ENCODE measurements around the gene FRAS1. TPM values are rescaled to one million over a fixed set of nuclear protein-coding genes. Genes with fewer than 3 reads are reported as not detected.
"Not testable (repeated sequence)": the region's sequence is repeated elsewhere in the genome, so short reads cannot be mapped to it uniquely, and the experiment has no call there.

Gene FRAS1
- total RNA-seq, 1 experiment from 2014 or later: 13.1 TPM

- Histone ChIP-seq H3K4me3 (no peak overlapping the region), H3K27ac (no peak overlapping the region), H3K4me1 (replicated peaks; ENCODE audit: insufficient read depth) (no peaks in the 10 kb centered on the region), H3F3A (ENCODE audit: insufficient read depth, low read depth) (no peaks in the 10 kb centered on the region), H3K9me2 (ENCODE audit: insufficient read depth) (no peaks in the 10 kb centered on the region), H3K9me3 (ENCODE audit: insufficient read depth, low read depth) (no peaks in the 10 kb centered on the region), H2AFZ (no peak overlapping the region), H3K27me3 (ENCODE audit: insufficient read depth, low read depth) (no peaks in the 10 kb centered on the region), H3K4me2 (no peak overlapping the region), H4K20me1 (ENCODE audit: insufficient read depth) (no peaks in the 10 kb centered on the region), H3K36me3 (ENCODE audit: low read depth) (no peaks in the 10 kb centered on the region), H3K79me2 (ENCODE audit: low read depth) (no peaks in the 10 kb centered on the region)
- POLR2A ChIA-PET (ENCODE audit: unreplicated experiment): no interaction called here
- TF ChIP-seq CTCF (conservative IDR thresholded peaks at IDR 0.05): no peak
- no peak for TF ChIP-seq EZH2 (IDR thresholded peaks at IDR 0.05; ENCODE audit: low read depth)
- CTCF ChIA-PET: no interaction called here
- no TSS peak for BruUV-seq (replicated peaks)
- no peak for DNase-seq
- intact Hi-C loops (cut with micrococcal nuclease; ENCODE audit: unreplicated experiment): no loop called here
Observed at GRCh38 chr4:78265006-78265405, 207.9 kb downstream of the FRAS1 start.

- Histone ChIP-seq H4K20me1 (ENCODE audit: insufficient read depth) (no peaks in the 10 kb centered on the region), H3K27me3 (ENCODE audit: insufficient read depth, low read depth) (no peaks in the 10 kb centered on the region), H3F3A (ENCODE audit: insufficient read depth, low read depth) (no peaks in the 10 kb centered on the region), H3K36me3 (ENCODE audit: low read depth) (no peaks in the 10 kb centered on the region), H3K4me1 (replicated peaks; ENCODE audit: insufficient read depth) (no peaks in the 10 kb centered on the region), H3K9me2 (ENCODE audit: insufficient read depth) (no peaks in the 10 kb centered on the region), H3K4me3 (no peak overlapping the region), H3K27ac (no peak overlapping the region), H3K9me3 (ENCODE audit: insufficient read depth, low read depth) (no peaks in the 10 kb centered on the region), H2AFZ (no peak overlapping the region), H3K4me2 (no peak overlapping the region), H3K79me2 (ENCODE audit: low read depth) (no peaks in the 10 kb centered on the region)
- ChIA-PET POLR2A (ENCODE audit: unreplicated experiment) (no interaction called here), CTCF (no interaction called here)
- DNase-seq: no peak
- TF ChIP-seq EZH2 (IDR thresholded peaks at IDR 0.05; ENCODE audit: low read depth) (no peak), CTCF (conservative IDR thresholded peaks at IDR 0.05) (no peak)
- BruUV-seq (replicated peaks): no TSS peak
- intact Hi-C loops (cut with micrococcal nuclease; ENCODE audit: unreplicated experiment): no loop called here
Observed at GRCh38 chr4:78267790-78268189, 210.7 kb downstream of the FRAS1 start.

DNA sequence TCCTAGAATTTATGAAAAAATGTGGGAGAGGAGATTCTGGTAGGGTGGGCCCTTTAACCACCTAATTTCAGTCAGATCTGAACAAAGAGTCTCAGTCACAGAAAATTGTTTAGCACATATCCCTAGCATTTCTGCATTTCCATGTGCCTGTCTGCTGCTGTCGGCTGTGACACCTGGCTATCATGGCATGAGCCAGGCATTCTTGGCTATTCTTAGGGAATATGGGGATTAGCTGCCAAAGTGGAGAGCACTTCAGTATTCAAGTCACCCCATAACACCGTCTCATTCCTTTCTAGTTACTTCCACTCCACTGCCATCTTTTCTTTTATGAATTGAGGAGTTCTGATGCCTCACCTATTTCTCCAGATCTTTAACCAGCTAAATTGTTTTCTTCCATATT lies 211.5 kb downstream of the FRAS1 start:
- CTCF ChIA-PET: no interaction called here
- H3K79me2 ChIP-seq (ENCODE audit: low read depth): no peaks in the 10 kb centered on the region
- no peak overlapping the region for H2AFZ ChIP-seq
- no peaks in the 10 kb centered on the region for H4K20me1 ChIP-seq (ENCODE audit: insufficient read depth)
- no peak overlapping the region for H3K4me3 ChIP-seq
- no peak overlapping the region for H3K27ac ChIP-seq
- POLR2A ChIA-PET (ENCODE audit: unreplicated experiment): no interaction called here
- H3K36me3 ChIP-seq (ENCODE audit: low read depth): no peaks in the 10 kb centered on the region
- TF ChIP-seq CTCF (conservative IDR thresholded peaks at IDR 0.05) (no peak), EZH2 (IDR thresholded peaks at IDR 0.05; ENCODE audit: low read depth) (no peak)
- no peaks in the 10 kb centered on the region for H3K9me3 ChIP-seq (ENCODE audit: insufficient read depth, low read depth)
- H3K9me2 ChIP-seq (ENCODE audit: insufficient read depth): no peaks in the 10 kb centered on the region
- no peaks in the 10 kb centered on the region for H3K4me1 ChIP-seq (replicated peaks; ENCODE audit: insufficient read depth)
- no TSS peak for BruUV-seq (replicated peaks)
- no peaks in the 10 kb centered on the region for H3K27me3 ChIP-seq (ENCODE audit: insufficient read depth, low read depth)
- intact Hi-C loops (cut with micrococcal nuclease; ENCODE audit: unreplicated experiment): no loop called here
- no peaks in the 10 kb centered on the region for H3F3A ChIP-seq (ENCODE audit: insufficient read depth, low read depth)
- H3K4me2 ChIP-seq: no peak overlapping the region
- no peak for DNase-seq

DNA sequence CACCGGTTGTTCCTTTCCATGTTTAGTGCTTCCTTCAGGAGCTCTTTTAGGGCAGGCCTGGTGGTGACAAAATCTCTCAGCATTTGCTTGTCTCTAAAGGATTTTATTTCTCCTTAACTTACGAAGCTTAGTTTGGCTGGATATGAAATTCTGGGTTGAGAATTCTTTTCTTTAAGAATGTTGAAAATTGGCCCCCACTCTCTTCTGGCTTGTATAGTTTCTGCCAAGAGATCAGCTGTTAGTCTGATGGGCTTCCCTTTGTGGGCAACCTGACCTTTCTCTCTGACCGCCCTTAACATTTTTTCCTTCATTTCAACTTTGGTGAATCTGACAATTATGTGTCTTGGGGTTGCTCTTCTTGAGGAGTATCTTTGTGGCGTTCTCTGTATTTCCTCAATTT lies 218.3 kb downstream of the FRAS1 start:
- POLR2A ChIA-PET (ENCODE audit: unreplicated experiment); H3F3A ChIP-seq (ENCODE audit: insufficient read depth, low read depth); H3K36me3 ChIP-seq (ENCODE audit: low read depth); intact Hi-C loops (cut with micrococcal nuclease; ENCODE audit: unreplicated experiment); H3K27me3 ChIP-seq (ENCODE audit: insufficient read depth, low read depth); H3K4me2 ChIP-seq; H3K4me1 ChIP-seq (replicated peaks; ENCODE audit: insufficient read depth); H2AFZ ChIP-seq; DNase-seq; H4K20me1 ChIP-seq (ENCODE audit: insufficient read depth); H3K79me2 ChIP-seq (ENCODE audit: low read depth); H3K9me2 ChIP-seq (ENCODE audit: insufficient read depth); H3K27ac ChIP-seq; BruUV-seq (replicated peaks); CTCF ChIA-PET; H3K9me3 ChIP-seq (ENCODE audit: insufficient read depth, low read depth); H3K4me3 ChIP-seq: not testable (repeated sequence)
